Measurements from ENCODE around the gene FGFBP1.

- TF ChIP-seq EZH2 (IDR thresholded peaks at IDR 0.05; ENCODE audit: borderline replicate concordance, low read length) = no peak
- TF ChIP-seq CTCF (conservative IDR thresholded peaks at IDR 0.05 in 1 of 2, IDR thresholded peaks at IDR 0.05 in 1 of 2; ENCODE audit: extremely low read depth in 1 of 2, insufficient read depth in 1 of 2, low read depth in 1 of 2, low read length in 2 of 2) = no peak
Measured at GRCh38 chr4:15912236-15912635, 26.3 kb downstream of the FGFBP1 start.

Data from mammary epithelial cell (primary cell).